Measurements from ENCODE around the gene ATAD3C.

GRCh38 chr1:1425426-1425752 is 24.1 kb upstream of the ATAD3C start:
- TF ChIP-seq CTCF (IDR thresholded peaks at IDR 0.05) (no peak), POLR2AphosphoS5 (IDR thresholded peaks at IDR 0.05) (no peak), POLR2A (IDR thresholded peaks at IDR 0.05; ENCODE audit: low read depth) (no peak)
